Mesothelial cell of epicardium (in vitro differentiated cells): ENCODE data around the gene DOCK2. TPM values are rescaled to one million over a fixed set of nuclear protein-coding genes. Genes with fewer than 3 reads are reported as not detected.
A peak's percentile ranks its signal among the peaks of the same experiment; 100 is the strongest.

Experiments used
- DNase-seq, 2 experiments: peaks; one replicate each; pipeline ENCODE4 v3.0.0; 2021; ENCODE audit warnings: low spot score in 2 of 2; ENCODE audit not compliant: unreplicated experiment in 2 of 2
- H3K27ac Mint-ChIP-seq: 2 replicates; pipeline ENCODE4 v1.8.0; 2021; ENCODE audit warnings: mixed read lengths
- H3K27me3 Mint-ChIP-seq: 2 replicates; pipeline ENCODE4 v1.8.0; 2021; ENCODE audit warnings: low read depth, mixed read lengths
- H3K36me3 Mint-ChIP-seq: 2 replicates; pipeline ENCODE4 v1.8.0; 2021; ENCODE audit warnings: mixed read lengths
- H3K4me1 Mint-ChIP-seq: 2 replicates; pipeline ENCODE4 v1.8.0; 2021; ENCODE audit warnings: mixed read lengths
- H3K4me3 Mint-ChIP-seq: 2 replicates; pipeline ENCODE4 v1.8.0; 2021; ENCODE audit warnings: mild to moderate bottlenecking, moderate library complexity, mixed read lengths
- H3K9me3 Mint-ChIP-seq: 2 replicates; pipeline ENCODE4 v1.8.0; 2021; ENCODE audit warnings: mixed read lengths
- total RNA-seq: library from RNA; stranded (reverse); gene quantifications from 3 replicates; pipeline ENCODE4 v1.2.1, GENCODE V29; 2021
- TF ChIP-seq, protein P1 (sequence below): fragments of 200-600 bp; sonication (generic); IDR thresholded peaks from one replicate; pipeline ENCODE4 v1.5.0; 2021; ENCODE audit warnings: antibody characterized with exemption; ENCODE audit not compliant: unreplicated experiment

The DOCK2 gene
- total RNA-seq, 1 donor from 2014 or later, result 0.25 TPM

DNA sequence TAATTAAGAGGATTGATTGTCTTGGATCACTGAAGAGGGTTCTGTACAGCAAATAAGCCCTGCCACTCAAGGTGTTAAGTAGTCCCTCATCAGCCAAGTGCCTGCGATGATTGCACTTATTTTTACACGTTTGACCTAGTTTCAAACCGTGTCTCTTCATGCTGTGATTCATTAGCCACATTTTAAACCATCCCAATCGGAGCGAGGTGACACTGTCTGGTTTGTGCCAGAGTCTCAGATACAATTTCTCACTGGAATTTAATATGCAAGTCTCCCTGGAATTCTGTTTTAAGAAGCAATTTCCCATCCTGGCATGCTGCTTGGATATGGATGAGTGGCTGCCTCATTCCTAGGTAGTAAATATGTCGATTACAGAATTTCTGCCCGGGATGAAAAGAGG lies 341.6 kb downstream of the DOCK2 start:
- no peak overlapping the region for H3K4me3 Mint-ChIP-seq
- peaks cover 13% of the 10 kb centered on the region for H3K4me1 Mint-ChIP-seq
- H3K36me3 Mint-ChIP-seq, result no peaks in the 10 kb centered on the region
- no peak overlapping the region for H3K27ac Mint-ChIP-seq
- TF ChIP-seq, protein P1, sequence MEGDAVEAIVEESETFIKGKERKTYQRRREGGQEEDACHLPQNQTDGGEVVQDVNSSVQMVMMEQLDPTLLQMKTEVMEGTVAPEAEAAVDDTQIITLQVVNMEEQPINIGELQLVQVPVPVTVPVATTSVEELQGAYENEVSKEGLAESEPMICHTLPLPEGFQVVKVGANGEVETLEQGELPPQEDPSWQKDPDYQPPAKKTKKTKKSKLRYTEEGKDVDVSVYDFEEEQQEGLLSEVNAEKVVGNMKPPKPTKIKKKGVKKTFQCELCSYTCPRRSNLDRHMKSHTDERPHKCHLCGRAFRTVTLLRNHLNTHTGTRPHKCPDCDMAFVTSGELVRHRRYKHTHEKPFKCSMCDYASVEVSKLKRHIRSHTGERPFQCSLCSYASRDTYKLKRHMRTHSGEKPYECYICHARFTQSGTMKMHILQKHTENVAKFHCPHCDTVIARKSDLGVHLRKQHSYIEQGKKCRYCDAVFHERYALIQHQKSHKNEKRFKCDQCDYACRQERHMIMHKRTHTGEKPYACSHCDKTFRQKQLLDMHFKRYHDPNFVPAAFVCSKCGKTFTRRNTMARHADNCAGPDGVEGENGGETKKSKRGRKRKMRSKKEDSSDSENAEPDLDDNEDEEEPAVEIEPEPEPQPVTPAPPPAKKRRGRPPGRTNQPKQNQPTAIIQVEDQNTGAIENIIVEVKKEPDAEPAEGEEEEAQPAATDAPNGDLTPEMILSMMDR, result no peak
- peaks cover 48% of the 10 kb centered on the region for H3K27me3 Mint-ChIP-seq
- H3K9me3 Mint-ChIP-seq, result no peaks in the 10 kb centered on the region
- DNase-seq, result no peak

DNA sequence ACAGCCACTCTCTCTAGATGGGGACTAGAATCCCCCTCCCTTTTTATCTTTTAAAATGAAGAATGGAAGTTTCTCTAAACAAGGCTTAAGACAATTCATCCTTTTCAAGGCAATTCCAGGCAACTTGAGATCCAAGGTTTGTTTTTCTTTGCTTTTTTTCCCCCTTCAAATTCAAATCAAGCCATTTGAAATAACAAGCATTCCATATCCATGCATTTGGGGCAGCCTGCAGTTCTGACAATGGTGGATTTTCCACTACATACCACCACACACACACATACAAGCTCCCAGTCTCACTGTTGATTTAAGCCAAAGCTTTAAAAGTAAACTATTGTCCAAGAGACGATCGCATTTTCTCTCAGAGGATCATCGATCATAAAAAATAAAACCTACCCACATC lies 342.8 kb downstream of the DOCK2 start:
- Mint-ChIP-seq H3K27ac (no peak overlapping the region), H3K9me3 (no peaks in the 10 kb centered on the region), H3K27me3 (peaks cover 55% of the 10 kb centered on the region), H3K4me3 (peak overlapping the region; percentile 60), H3K4me1 (peaks cover 13% of the 10 kb centered on the region), H3K36me3 (no peaks in the 10 kb centered on the region)
- DNase-seq, result no peak
- TF ChIP-seq, protein P1, result no peak

DNA sequence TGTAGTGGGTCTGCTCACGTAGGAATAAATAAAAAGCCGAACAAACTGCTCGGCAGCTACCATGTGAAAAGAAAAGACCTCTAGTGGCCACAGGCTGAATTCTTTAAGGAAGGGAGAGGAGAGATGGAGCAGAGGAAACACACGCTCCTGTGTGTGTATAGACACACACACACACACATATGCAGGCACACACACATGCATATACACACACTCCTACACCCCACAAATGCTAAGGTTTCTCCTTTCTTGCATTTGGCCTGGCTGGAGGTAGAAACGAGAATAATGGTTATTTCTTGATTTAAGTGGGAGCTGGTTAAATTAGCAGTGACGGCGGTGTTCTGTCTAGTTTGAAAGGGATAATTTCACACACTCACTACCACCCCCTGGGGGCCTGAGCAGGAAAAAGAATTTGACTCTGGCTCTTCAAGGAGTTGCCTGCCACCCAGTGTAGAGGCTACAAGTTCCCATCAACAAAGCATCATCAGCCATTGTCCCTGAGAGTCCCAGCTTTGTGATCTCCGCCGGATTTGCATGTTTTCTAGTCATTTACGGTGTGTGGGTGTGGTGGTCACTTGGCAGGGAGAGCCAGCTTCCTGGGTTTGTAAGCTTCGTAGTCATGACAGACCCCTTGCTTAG lies 343.5 kb downstream of the DOCK2 start, which contains the start of gene INSYN2B:
Gene INSYN2B (minus strand): TSS at position 78 of the 636 bp plus-strand sequence. CDS start 96,597 bp downstream, outside the sequence.
- H3K27ac Mint-ChIP-seq, result no peak within 1 kb of the TSS
- H3K36me3 Mint-ChIP-seq, result no peaks in the 10 kb centered on the region
- H3K27me3 Mint-ChIP-seq, result peaks cover 61% of the 10 kb centered on the region
- H3K4me1 Mint-ChIP-seq, result peaks cover 13% of the 10 kb centered on the region
- H3K9me3 Mint-ChIP-seq, result no peaks in the 10 kb centered on the region
- peak within 1 kb of the TSS; percentile 60 for H3K4me3 Mint-ChIP-seq
- TF ChIP-seq, protein P1, result peak; percentile 81
- DNase-seq, result peak; percentile 45 to 77

DNA sequence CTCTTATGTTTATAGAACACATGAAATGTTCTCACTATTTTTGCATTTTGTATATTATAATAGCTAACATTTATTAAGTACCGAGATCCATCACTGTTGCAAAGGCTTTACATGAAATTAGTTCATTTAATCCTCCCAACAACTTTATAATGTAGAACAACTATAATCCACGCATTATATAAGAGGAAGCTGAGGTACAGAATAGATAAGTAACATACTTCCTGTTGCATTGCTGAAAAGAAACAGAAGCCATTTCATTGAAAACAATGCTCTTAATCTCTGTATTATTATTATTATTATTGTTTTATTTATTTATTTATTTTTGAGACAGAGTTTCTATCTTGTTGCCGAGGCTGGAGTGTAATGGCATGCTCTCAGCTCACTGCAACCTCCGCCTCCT lies 351.1 kb downstream of the DOCK2 start:
- H3K27me3 Mint-ChIP-seq, result peaks cover 44% of the 10 kb centered on the region
- H3K4me3 Mint-ChIP-seq, result no peak overlapping the region
- TF ChIP-seq, protein P1, result no peak
- H3K4me1 Mint-ChIP-seq, result no peaks in the 10 kb centered on the region
- no peak for DNase-seq
- no peak overlapping the region for H3K27ac Mint-ChIP-seq
- H3K36me3 Mint-ChIP-seq, result no peaks in the 10 kb centered on the region
- no peaks in the 10 kb centered on the region for H3K9me3 Mint-ChIP-seq

DNA sequence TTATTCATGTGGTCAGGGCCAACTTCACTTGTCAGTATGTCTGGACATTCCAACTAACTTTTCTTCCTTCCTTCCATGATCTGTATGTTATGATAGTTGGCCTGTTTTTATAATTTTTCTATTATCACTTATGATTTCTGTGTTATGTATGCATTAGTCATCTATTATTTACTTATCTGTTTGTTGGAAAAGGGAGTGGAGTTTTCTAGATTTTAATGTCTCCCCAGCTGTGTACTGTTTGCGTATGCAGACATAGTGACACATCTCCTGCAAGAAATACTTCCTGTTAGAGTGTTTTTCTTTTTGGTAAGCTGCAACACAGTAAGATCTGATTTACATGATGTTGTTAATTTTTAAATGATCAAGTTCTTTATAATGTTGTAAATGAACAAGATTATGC lies 351.9 kb downstream of the DOCK2 start:
- H3K27me3 Mint-ChIP-seq, result peaks cover 41% of the 10 kb centered on the region
- H3K27ac Mint-ChIP-seq, result no peak overlapping the region
- no peak for DNase-seq
- no peaks in the 10 kb centered on the region for H3K36me3 Mint-ChIP-seq
- no peaks in the 10 kb centered on the region for H3K4me1 Mint-ChIP-seq
- H3K4me3 Mint-ChIP-seq, result no peak overlapping the region
- H3K9me3 Mint-ChIP-seq, result no peaks in the 10 kb centered on the region
- TF ChIP-seq, protein P1, result no peak
